Hindlimb muscle (tissue), 1 donor: ENCODE data around the gene AGGF1. TPM values are rescaled to one million over a fixed set of nuclear protein-coding genes. Genes with fewer than 3 reads are reported as not detected.
"Not testable (repeated sequence)": the region's sequence is repeated elsewhere in the genome, so short reads cannot be mapped to it uniquely, and the experiment has no call there.

Source experiments
- DNase-seq: peaks from one replicate; pipeline ENCODE4 v3.0.0-alpha.2; 2013
- polyA plus RNA-seq: library from polyadenylated mRNA; unstranded; fragments of 120-200 nt; gene quantifications from one replicate; pipeline ENCODE4 v1.2.1, GENCODE V29; 2013; ENCODE audit not compliant: insufficient read length

AGGF1 gene
- polyA plus RNA-seq, 1 donor, result 14.4 TPM

DNA sequence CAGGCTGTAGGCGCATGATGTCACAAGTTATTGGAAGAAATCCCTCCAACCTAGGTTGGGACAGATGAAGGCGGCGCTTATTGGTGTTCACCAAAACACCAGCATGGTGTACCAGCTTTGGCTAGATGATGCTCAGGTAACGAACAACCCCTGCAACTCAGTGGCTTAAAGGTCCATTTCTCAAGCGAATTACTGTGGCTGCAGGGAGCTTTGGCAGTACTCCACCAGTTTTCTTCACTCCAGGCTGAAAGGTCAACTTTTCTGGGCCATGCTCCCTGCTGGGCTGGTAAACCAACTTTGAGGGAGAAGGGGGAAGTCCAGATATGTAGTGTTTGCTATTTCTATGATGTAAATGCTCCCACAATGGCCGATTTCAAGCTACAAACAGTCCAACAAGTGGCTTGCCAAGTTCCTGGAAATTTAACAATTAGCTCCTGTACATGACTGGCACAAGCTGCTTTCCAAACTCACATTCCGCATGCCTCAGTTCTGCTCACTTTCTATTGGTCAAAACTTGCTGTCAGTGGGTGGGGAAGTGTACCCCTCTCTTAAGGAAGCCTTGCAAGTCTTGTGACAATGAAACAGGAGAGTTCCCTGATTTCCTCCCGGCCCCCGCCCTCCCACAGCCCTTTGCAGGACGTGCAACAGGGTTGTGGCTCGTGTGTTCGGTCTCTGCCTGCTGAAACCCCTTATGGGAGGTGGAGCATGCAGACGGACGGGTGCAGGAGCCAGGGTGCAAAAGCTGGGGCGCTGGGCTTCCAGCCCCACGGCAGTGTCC is 57.5 kb downstream of the AGGF1 start:
- DNase-seq, result peak; percentile 42

DNA sequence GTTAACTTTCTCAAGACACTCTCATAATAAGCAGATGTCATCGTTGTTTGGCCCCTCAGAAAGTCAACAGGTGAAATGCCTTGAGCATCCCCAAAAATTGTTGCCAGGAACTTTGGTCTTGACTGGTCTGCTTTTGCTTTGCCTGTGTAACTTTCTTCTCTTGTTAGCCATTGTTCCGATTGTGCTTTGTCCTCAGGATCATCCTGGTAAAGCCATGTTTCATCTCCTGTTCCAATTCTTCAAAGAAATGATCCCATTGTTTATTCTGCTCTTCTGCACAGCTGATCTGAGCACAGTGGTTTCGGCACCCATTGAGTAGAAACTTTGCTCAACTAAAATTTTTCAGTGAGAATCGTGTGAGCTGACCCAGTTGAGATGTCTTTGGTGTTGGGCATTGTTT is 65.0 kb downstream of the AGGF1 start:
- no peak for DNase-seq

GRCh38 chr5:77101298-77101697 is 71.1 kb downstream of the AGGF1 start:
- DNase-seq, result no peak

- DNase-seq, result no peak
Measured at GRCh38 chr5:77102549-77102948, 72.3 kb downstream of the AGGF1 start.

- no peak for DNase-seq
Measured at GRCh38 chr5:77103457-77103856, 73.3 kb downstream of the AGGF1 start.

GRCh38 chr5:77104813-77105212 is 74.6 kb downstream of the AGGF1 start:
- DNase-seq, result no peak

DNA sequence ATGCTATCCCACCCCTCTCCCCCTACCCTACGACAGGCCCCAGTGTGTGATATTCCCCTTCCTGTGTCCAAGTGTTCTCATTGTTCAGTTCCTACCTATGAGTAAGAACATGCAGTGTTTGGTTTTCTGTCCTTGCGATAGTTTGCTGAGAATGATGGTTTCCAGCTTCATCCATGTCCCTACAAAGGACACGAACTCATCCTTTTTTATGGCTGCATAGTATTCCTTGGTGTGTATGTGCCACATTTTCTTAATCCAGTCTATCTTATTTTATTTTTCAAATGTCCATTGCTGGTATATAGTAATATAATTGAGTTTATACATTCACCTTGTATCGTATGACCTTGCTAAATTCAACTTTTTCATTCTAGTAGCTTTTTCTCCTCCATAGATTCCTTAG is 76.8 kb downstream of the AGGF1 start:
- not testable (repeated sequence) for DNase-seq

Other genes starting within 250 kb of the AGGF1 start
- 0.31 TPM for gene F2RL1, start 211.4 kb upstream of the AGGF1 start, polyA plus RNA-seq
- 0.40 TPM for gene S100Z, start 180.4 kb upstream of the AGGF1 start, polyA plus RNA-seq
- 0.45 TPM for gene CRHBP, start 77.4 kb upstream of the AGGF1 start, polyA plus RNA-seq
- 7.4 TPM for gene ZBED3, start 56.9 kb downstream of the AGGF1 start, polyA plus RNA-seq
- 2.4 TPM for gene PDE8B, start 180.3 kb downstream of the AGGF1 start, polyA plus RNA-seq